B cell (primary cell): Measurements from ENCODE around the gene E2F6. TPM values are rescaled to one million over a fixed set of nuclear protein-coding genes. Genes with fewer than 3 reads are reported as not detected.

Source experiments
- ATAC-seq: fragments of 200-7000 bp; cut with Tn5 transposase; one replicate; pipeline ENCODE4 v1.10.0; 2021; ENCODE audit warnings: low read depth, mild to moderate bottlenecking, moderate number of reproducible peaks, moderate library complexity
- CTCF ChIA-PET: fragments of 350-600 bp; sonication (Branson Sonifier 250); formaldehyde crosslinking; loops from one replicate; lab custom pipeline; 2021; ENCODE audit warnings: antibody characterized with exemption, inconsistent platforms; lab: Charles Lee
- POLR2A ChIA-PET: fragments of 350-600 bp; sonication (Branson Sonifier 250); formaldehyde crosslinking; loops from one replicate; lab custom pipeline; 2021; ENCODE audit warnings: antibody characterized with exemption; lab: Charles Lee
- DNase-seq: peaks from one replicate; pipeline ENCODE4 v3.0.0; 2013
- H2AFZ ChIP-seq: 2 replicates; pipeline ENCODE4 v1.6.1; 2012; ENCODE audit warnings: mild to moderate bottlenecking, low read depth, low read length; ENCODE audit not compliant: insufficient read depth, poor library complexity, severe bottlenecking
- H3K27ac ChIP-seq, 2 donors: 1 replicate in 1 of 2; 2 replicates in 1 of 2; pipeline ENCODE4 v1.5.1; 2012 to 2013; ENCODE audit warnings: low read length in 2 of 2, mild to moderate bottlenecking in 2 of 2, moderate library complexity in 1 of 2
- H3K27me3 ChIP-seq, 4 experiments: fragments of 200-600 bp in 1 of 4; sonication (generic) in 1 of 4; replicated peaks in 1 of 4; 1 replicate in 2 of 4; 2 replicates in 2 of 4; pipeline versions ENCODE4 v1.6.1 to v1.7.0; 2013 to 2016; ENCODE audit warnings: low read length in 3 of 4, mild to moderate bottlenecking in 2 of 4, mixed read lengths in 1 of 4, moderate library complexity in 1 of 4; ENCODE audit not compliant: insufficient read depth in 4 of 4, control insufficient read depth in 3 of 4; ENCODE audit errors: control extremely low read depth in 1 of 4
- H3K36me3 ChIP-seq, 2 experiments: replicated peaks in 1 of 2; 1 replicate in 1 of 2; 2 replicates in 1 of 2; pipeline versions ENCODE4 v1.6.1 to v1.7.1; 2013; ENCODE audit warnings: low read length in 1 of 2; ENCODE audit not compliant: insufficient read depth in 2 of 2, control insufficient read depth in 1 of 2; ENCODE audit errors: control extremely low read depth in 1 of 2, extremely low read depth in 1 of 2
- H3K4me1 ChIP-seq, 2 donors: fragments of 200-600 bp in 1 of 2; sonication (generic) in 1 of 2; 1 replicate in 1 of 2; 2 replicates in 1 of 2; pipeline versions ENCODE4 v1.5.1 to v1.6.1; 2013 to 2017; ENCODE audit warnings: low read length in 2 of 2; ENCODE audit not compliant: control insufficient read depth in 2 of 2, insufficient read depth in 2 of 2
- H3K4me2 ChIP-seq: replicated peaks from 2 replicates; pipeline ENCODE3; 2012; ENCODE audit warnings: mild to moderate bottlenecking, low read depth, low read length; ENCODE audit not compliant: poor library complexity, severe bottlenecking
- H3K4me3 ChIP-seq, 5 experiments: fragments of 200-600 bp in 1 of 5; sonication (generic) in 1 of 5; 1 replicate in 3 of 5; 2 replicates in 2 of 5; pipeline versions ENCODE4 v1.5.1 to v1.7.0; 2011 to 2016; ENCODE audit warnings: low read length in 4 of 5, mild to moderate bottlenecking in 4 of 5, low read depth in 2 of 5, control low read depth in 1 of 5, moderate library complexity in 1 of 5; ENCODE audit not compliant: insufficient read depth in 1 of 5; ENCODE audit errors: control extremely low read depth in 1 of 5, extremely low read depth in 1 of 5
- H3K79me2 ChIP-seq: fragments of 200-600 bp; sonication (generic); one replicate; pipeline ENCODE4 v1.6.0; 2016; ENCODE audit warnings: low read length; ENCODE audit not compliant: control insufficient read depth, insufficient read depth
- H3K9ac ChIP-seq: fragments of 200-600 bp; sonication (generic); 2 replicates; pipeline ENCODE4 v1.6.1; 2017; ENCODE audit warnings: mild to moderate bottlenecking, low read length, moderate library complexity
- H3K9me3 ChIP-seq, 3 donors: one replicate each; pipeline versions ENCODE4 v1.6.1 to v1.7.1; 2013; ENCODE audit warnings: low read length in 2 of 3; ENCODE audit not compliant: control insufficient read depth in 2 of 3, insufficient read depth in 1 of 3; ENCODE audit errors: control extremely low read depth in 1 of 3
- H4K20me1 ChIP-seq: 2 replicates; pipeline ENCODE4 v1.6.0; 2012; ENCODE audit warnings: mild to moderate bottlenecking, low read length; ENCODE audit not compliant: insufficient read depth, control insufficient read depth, poor library complexity, severe bottlenecking
- H3K27ac Mint-ChIP-seq: one replicate; pipeline ENCODE4 v1.8.0; 2021; ENCODE audit warnings: mixed read lengths
- H3K27me3 Mint-ChIP-seq: one replicate; pipeline ENCODE4 v1.8.0; 2021; ENCODE audit warnings: mixed read lengths
- H3K4me1 Mint-ChIP-seq: one replicate; pipeline ENCODE4 v1.8.0; 2021; ENCODE audit warnings: mixed read lengths
- H3K4me3 Mint-ChIP-seq: one replicate; pipeline ENCODE4 v1.8.0; 2021; ENCODE audit warnings: mixed read lengths
- H3K9me3 Mint-ChIP-seq: one replicate; pipeline ENCODE4 v1.8.0; 2022; ENCODE audit warnings: mixed read lengths; ENCODE audit not compliant: insufficient read depth
- CTCF ChIP-seq: fragments of 200-600 bp; IDR thresholded peaks from one replicate; pipeline ENCODE4 v1.8.0; 2022; ENCODE audit warnings: antibody characterized with exemption, mild to moderate bottlenecking
- WGBS: methylation state at CpG from one replicate; pipeline ENCODE4 v1.1.5; 2013; ENCODE audit warnings: missing lambda C conversion rate; ENCODE audit not compliant: insufficient coverage; 5-methylcytosine and 5-hydroxymethylcytosine counted together
- intact Hi-C: fragments of 100-400 bp; cut with micrococcal nuclease; formaldehyde crosslinking; loops from one replicate; pipeline ENCODE4 v1.10.0; 2022
- polyA plus RNA-seq: library from polyadenylated mRNA; depleted of rRNA; stranded (reverse); fragments of >200 nt; gene quantifications from 2 replicates; pipeline ENCODE4 v1.2.3, GENCODE V29; 2012
- total RNA-seq, 2 donors: library from RNA; stranded (reverse); fragments of 120-200 nt in 1 of 2; gene quantifications; 1 replicate in 1 of 2; 2 replicates in 1 of 2; pipeline versions ENCODE4 v1.2.3 to v1.2.4, GENCODE V29; 2013 to 2022

The E2F6 gene
- total and polyA plus RNA-seq, 2 donors (not counting 1 experiment from before 2014, with no cell fraction given) = 2.0 to 10.0 TPM

- peaks cover 3% of the 10 kb centered on the region for H3K9me3 Mint-ChIP-seq
- H3K9ac ChIP-seq = no peak overlapping the region
- H3K4me3 Mint-ChIP-seq = no peak overlapping the region
- no CpG with 5 or more reads among the region's 2 CpGs for WGBS
- intact Hi-C loops = no loop called here
- H3K4me3 ChIP-seq = no peak overlapping the region
- no peak overlapping the region for H3K27ac ChIP-seq
- peaks cover 0 to 3% (median 0%) of the 10 kb centered on the region in 4 experiments for H3K27me3 ChIP-seq
- H3K4me2 ChIP-seq = no peak overlapping the region
- no peak for ATAC-seq
- DNase-seq = no peak
- no peak overlapping the region for H3K27ac Mint-ChIP-seq
- H3K4me1 Mint-ChIP-seq = no peaks in the 10 kb centered on the region
- H2AFZ ChIP-seq = no peak overlapping the region
- ChIA-PET POLR2A (no interaction called here), CTCF (no interaction called here)
- H3K9me3 ChIP-seq = peaks cover 0 to 2% (median 2%) of the 10 kb centered on the region in 3 donors
- no peaks in the 10 kb centered on the region for H4K20me1 ChIP-seq
- no peak for TF ChIP-seq CTCF
- no peaks in the 10 kb centered on the region for H3K4me1 ChIP-seq
- no peaks in the 10 kb centered on the region for H3K79me2 ChIP-seq
- peaks cover 15% of the 10 kb centered on the region for H3K27me3 Mint-ChIP-seq
- no peaks in the 10 kb centered on the region for H3K36me3 ChIP-seq
Observed at GRCh38 chr2:11494310-11494709, 28.3 kb upstream of the E2F6 start.

GRCh38 chr2:11493282-11493681 is 27.3 kb upstream of the E2F6 start:
- H3K9ac ChIP-seq = no peak overlapping the region

More at GRCh38 chr2:11493282-11493681, 27.3 kb upstream of the E2F6 start:
- no peak overlapping the region for H3K4me3 Mint-ChIP-seq
- no peak overlapping the region for H3K27ac Mint-ChIP-seq
- ATAC-seq (no peak), DNase-seq (no peak)
- ChIA-PET CTCF (no interaction called here), POLR2A (no interaction called here)
- Histone ChIP-seq H3K4me3 (no peak overlapping the region), H3K36me3 (no peaks in the 10 kb centered on the region), H3K27ac (no peak overlapping the region), H4K20me1 (no peaks in the 10 kb centered on the region), H3K79me2 (no peaks in the 10 kb centered on the region), H3K9me3 (peaks cover 0 to 2% (median 2%) of the 10 kb centered on the region in 3 donors), H2AFZ (no peak overlapping the region), H3K4me1 (no peaks in the 10 kb centered on the region), H3K27me3 (peaks cover 0 to 3% (median 0%) of the 10 kb centered on the region in 4 experiments), H3K4me2 (no peak overlapping the region)
- peaks cover 17% of the 10 kb centered on the region for H3K27me3 Mint-ChIP-seq
- peaks cover 3% of the 10 kb centered on the region for H3K9me3 Mint-ChIP-seq
- TF ChIP-seq CTCF = no peak
- 100% methylated on average over 2 of the region's 6 CpGs for WGBS
- H3K4me1 Mint-ChIP-seq = no peaks in the 10 kb centered on the region
- intact Hi-C loops = no loop called here
